GM19455 (cell line): ENCODE measurements around the gene CCDC40.
"Not testable (repeated sequence)": the region's sequence is repeated elsewhere in the genome, so short reads cannot be mapped to it uniquely, and the experiment has no call there.

Source experiments
- ATAC-seq: cut with Tn5 transposase; IDR thresholded peaks from one replicate; pipeline ENCODE4 v1.9.1; 2021; ENCODE audit not compliant: unreplicated experiment

CCDC40 gene

GRCh38 chr17:80045703-80046102 is 9.3 kb downstream of the CCDC40 start:
- ATAC-seq, result no peak

- not testable (repeated sequence) for ATAC-seq
Measured at GRCh38 chr17:80046709-80047108, 10.3 kb downstream of the CCDC40 start.

- ATAC-seq, result no peak
Measured at GRCh38 chr17:80047176-80047575, 10.7 kb downstream of the CCDC40 start.

- no peak for ATAC-seq
Measured at GRCh38 chr17:80049986-80050385, 13.5 kb downstream of the CCDC40 start.

GRCh38 chr17:80050706-80051105 is 14.3 kb downstream of the CCDC40 start:
- ATAC-seq, result no peak

GRCh38 chr17:80051681-80052080 is 15.2 kb downstream of the CCDC40 start:
- ATAC-seq, result no peak

GRCh38 chr17:80053102-80053501 is 16.7 kb downstream of the CCDC40 start:
- no peak for ATAC-seq

- no peak for ATAC-seq
Measured at GRCh38 chr17:80055597-80055996, 19.2 kb downstream of the CCDC40 start.

- ATAC-seq, result no peak
Measured at GRCh38 chr17:80058311-80058955, 22.0 kb downstream of the CCDC40 start.

GRCh38 chr17:80060644-80061043 is 24.2 kb downstream of the CCDC40 start:
- ATAC-seq, result no peak

- no peak for ATAC-seq
Measured at GRCh38 chr17:80061421-80061820, 25.0 kb downstream of the CCDC40 start.

- no peak for ATAC-seq
Measured at GRCh38 chr17:80063830-80064585, 27.6 kb downstream of the CCDC40 start.

- ATAC-seq, result no peak
Measured at GRCh38 chr17:80064696-80065095, 28.3 kb downstream of the CCDC40 start.

- no peak for ATAC-seq
Measured at GRCh38 chr17:80065478-80066170, 29.2 kb downstream of the CCDC40 start.

- ATAC-seq, result no peak
Measured at GRCh38 chr17:80067393-80067986, 31.0 kb downstream of the CCDC40 start.

- no peak for ATAC-seq
Measured at GRCh38 chr17:80068301-80069222, 32.1 kb downstream of the CCDC40 start.

- ATAC-seq, result no peak
Measured at GRCh38 chr17:80070375-80071115, 34.1 kb downstream of the CCDC40 start.

- no peak for ATAC-seq
Measured at GRCh38 chr17:80071116-80071841, 34.8 kb downstream of the CCDC40 start.

GRCh38 chr17:80072410-80072809 is 36.0 kb downstream of the CCDC40 start:
- no peak for ATAC-seq
